ENCODE results near the gene TMEM82.

TMEM82 gene

GRCh38 chr1:15757016-15757543 lies 14.8 kb downstream of the TMEM82 start:
- DNase-seq (ENCODE audit: low spot score), result no peak

DNA sequence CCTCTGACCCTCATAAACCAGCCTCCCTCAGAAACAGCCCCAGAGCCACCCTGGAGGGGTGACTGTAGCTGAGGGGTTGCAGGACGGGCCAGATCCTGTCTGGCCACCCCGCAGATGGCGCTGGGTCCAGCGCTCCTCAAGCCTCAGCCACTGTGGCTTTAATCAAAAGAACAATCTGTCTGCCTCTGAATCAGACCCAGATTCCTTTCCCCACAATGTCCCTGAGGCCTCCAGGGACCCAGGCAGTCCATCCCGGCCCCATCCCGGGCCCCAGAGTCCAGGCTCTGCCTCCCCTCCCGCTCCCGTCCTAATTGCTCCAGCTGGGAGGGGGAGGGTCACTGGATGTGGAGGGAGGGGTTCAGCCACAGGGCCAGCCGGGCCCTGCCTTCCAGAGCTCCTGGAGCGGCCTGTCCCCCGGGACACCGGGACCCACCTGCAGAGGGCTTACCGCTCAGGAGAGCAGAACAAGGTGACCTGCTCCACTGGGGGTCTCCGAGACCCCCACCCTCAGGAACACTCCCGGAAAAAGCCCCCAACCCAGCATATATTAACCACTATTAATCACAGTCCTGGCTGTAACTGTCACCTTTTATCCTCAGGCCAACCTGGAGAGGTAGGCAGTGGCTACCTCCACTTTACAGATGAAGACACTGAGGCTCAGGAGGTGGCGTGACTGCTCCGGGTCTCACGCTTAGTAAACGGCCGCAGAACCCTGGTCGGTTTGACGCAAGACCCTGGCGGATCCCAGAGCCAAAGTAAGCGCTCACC lies 15.5 kb downstream of the TMEM82 start:
- DNase-seq (ENCODE audit: low spot score), result peak; percentile 23

GRCh38 chr1:15758343-15758931 lies 16.1 kb downstream of the TMEM82 start, which contains the start of gene FBLIM1:
Gene FBLIM1 (plus strand): TSS chr1:15758795. CDS start chr1:15764984, 6,189 bp downstream.
- peak; percentile 64 for DNase-seq (ENCODE audit: low spot score)

- DNase-seq (ENCODE audit: low spot score), result peak; percentile 86
Measured at GRCh38 chr1:15758953-15759661, 16.8 kb downstream of the TMEM82 start.

- DNase-seq (ENCODE audit: low spot score), result peak; percentile 76
Measured at GRCh38 chr1:15760520-15761211, 18.4 kb downstream of the TMEM82 start.

GRCh38 chr1:15761366-15762128 lies 19.2 kb downstream of the TMEM82 start:
- no peak for DNase-seq (ENCODE audit: low spot score)

DNA sequence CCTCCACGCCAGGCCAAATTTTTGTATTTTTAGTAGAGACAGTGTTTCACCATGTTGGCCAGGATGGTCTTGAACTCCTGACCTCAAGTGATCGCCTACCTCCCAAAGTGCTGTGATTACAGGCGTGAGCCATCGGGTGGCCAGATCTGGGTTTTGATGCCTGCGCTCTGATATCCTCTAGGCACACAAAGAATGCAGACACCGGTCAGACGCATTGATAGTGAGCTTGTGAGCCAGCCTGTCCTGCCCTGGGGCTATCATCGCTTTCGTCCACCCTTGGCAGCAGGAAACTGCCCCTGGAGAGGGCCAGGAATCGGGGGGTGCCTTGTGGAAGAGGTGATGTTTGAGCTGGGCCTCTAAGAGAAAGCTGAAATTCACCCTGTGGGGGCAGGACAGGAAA lies 20.2 kb downstream of the TMEM82 start:
- DNase-seq (ENCODE audit: low spot score), result no peak

DNA sequence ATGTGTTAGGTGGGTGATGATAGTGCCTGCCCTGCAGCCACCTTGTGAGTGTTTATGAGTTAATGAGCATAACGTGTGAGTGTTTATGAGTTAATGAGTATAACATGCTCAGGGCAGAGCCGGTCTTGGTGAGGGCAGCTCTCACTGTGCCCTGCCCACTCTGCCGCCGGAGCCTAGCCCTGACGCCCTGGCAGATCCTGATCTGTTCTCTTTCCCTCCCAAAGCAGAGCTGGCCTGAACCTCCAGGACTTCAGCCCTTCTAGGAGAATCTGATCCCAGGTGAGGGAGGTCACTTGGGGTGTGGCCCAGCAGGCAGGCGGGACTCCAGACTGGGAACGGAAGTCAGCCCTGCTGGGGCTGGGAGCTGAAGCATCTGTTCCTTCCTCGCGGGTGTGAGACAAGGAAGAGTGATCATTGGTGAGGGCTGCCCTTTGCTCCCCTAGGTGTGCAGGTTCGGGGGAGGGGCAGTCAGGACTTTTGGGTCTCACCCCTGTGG lies 22.0 kb downstream of the TMEM82 start:
- DNase-seq (ENCODE audit: low spot score), result no peak

- DNase-seq (ENCODE audit: low spot score), result no peak
Measured at GRCh38 chr1:15764890-15765289, 22.6 kb downstream of the TMEM82 start.

GRCh38 chr1:15765495-15766194 lies 23.3 kb downstream of the TMEM82 start:
- DNase-seq (ENCODE audit: low spot score), result peak; percentile 48

GRCh38 chr1:15767941-15768340 lies 25.6 kb downstream of the TMEM82 start:
- DNase-seq (ENCODE audit: low spot score), result no peak

GRCh38 chr1:15768388-15768787 lies 26.1 kb downstream of the TMEM82 start:
- no peak for DNase-seq (ENCODE audit: low spot score)

DNA sequence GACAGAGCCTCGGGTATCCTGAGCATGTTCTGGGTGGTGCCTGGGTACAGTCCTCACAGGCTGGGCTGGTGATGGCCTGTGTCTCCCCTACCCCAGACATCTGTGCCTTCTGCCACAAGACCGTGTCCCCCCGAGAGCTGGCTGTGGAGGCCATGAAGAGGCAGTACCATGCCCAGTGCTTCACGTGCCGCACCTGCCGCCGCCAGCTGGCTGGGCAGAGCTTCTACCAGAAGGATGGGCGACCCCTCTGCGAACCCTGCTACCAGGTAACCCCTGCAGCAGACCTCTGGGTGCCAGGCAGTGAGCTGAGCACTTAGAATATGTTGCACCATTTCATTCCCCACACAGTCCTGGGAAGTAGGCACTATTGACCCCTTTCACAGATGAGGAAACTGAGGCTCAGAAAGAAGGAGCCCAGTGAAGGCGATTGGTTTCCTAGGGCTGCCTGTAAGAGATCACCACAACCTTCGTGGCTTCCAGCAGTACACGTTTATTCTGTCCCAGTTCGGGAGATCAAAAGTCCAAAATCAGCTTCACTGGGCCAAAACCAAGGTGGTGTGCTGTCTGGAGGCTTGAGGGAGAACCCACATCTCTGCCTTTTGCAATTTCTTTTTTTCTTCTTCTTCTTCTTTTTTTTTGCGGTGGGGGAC lies 28.1 kb downstream of the TMEM82 start:
- DNase-seq (ENCODE audit: low spot score), result no peak

DNA sequence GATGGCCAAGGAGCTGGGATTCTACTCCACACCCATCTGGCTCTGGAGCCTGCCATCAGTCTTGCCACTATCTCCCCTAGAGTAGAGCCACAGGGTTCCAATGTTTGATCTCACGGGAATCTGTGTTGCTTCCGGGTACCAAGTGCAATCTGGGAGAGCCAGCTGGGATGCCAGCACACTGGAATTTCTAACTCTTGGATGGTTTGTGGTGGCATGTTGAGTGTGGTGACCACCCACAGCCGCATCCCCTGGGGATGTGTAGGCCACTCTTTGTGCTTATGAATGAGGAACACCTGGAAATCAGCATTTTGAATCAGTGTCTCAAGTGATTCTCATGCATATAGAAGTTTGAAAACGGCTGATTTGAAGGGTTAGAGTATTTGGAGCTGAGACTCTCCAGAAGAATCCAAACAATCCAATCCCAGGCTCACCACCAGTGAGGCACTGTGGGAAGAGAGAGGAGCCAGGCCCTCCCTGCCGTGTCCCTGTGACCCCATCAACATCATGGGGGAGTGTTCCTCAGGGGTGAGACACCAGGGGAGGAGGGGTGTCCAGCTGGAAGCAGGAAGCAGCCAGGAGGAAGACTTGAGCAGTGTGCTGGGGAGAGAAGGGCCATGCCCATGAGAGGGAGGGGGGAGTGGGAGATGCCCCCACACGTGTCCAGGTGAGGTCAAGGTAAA lies 29.7 kb downstream of the TMEM82 start:
- DNase-seq (ENCODE audit: low spot score), result no peak

DNA sequence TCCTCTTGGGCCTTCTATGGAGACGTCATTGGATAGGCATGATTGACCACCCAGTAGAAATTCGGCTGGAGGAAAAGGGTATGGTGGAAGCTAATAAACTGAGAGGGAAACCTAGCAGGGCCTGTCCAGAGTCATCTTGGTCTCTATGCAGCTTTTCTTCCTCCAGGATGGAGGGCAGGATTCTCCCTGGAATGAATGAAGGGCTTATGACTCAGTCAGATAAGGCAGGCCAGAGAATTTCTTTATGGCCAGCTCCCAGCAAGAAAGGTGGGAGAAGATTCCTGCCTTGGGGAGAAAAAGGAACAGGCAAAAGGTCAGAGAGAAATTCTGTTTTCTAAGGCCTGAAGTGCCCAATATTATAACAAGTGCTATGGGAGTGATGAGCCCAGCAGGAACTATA lies 33.4 kb downstream of the TMEM82 start:
- DNase-seq (ENCODE audit: low spot score), result no peak

GRCh38 chr1:15777909-15778707 lies 35.8 kb downstream of the TMEM82 start:
- DNase-seq (ENCODE audit: low spot score), result no peak

- no peak for DNase-seq (ENCODE audit: low spot score)
Measured at GRCh38 chr1:15785683-15786082, 43.4 kb downstream of the TMEM82 start.

- DNase-seq (ENCODE audit: low spot score), result no peak
Measured at GRCh38 chr1:15786581-15786980, 44.3 kb downstream of the TMEM82 start.

Data from AG08396 (cell line).